C1 segment of cervical spinal cord (tissue), 14 donors: Measurements from ENCODE around the gene TNFRSF12A.
"Not testable (repeated sequence)": the region's sequence is repeated elsewhere in the genome, so short reads cannot be mapped to it uniquely, and the experiment has no call there.

Experiments
- DNase-seq, 14 donors: peaks; one replicate each; lab custom pipeline; 2025; lab: John Stamatoyannopoulos, UW

Gene TNFRSF12A

GRCh38 chr16:3047387-3047720 is 27.2 kb downstream of the TNFRSF12A start:
- DNase-seq, result no peak

- DNase-seq, result no peak
Observed at GRCh38 chr16:3049921-3050481, 29.8 kb downstream of the TNFRSF12A start.

- DNase-seq, result no peak
Observed at GRCh38 chr16:3050487-3050886, 30.3 kb downstream of the TNFRSF12A start.

GRCh38 chr16:3051009-3051408 is 30.8 kb downstream of the TNFRSF12A start:
- no peak for DNase-seq

GRCh38 chr16:3051494-3051893 is 31.3 kb downstream of the TNFRSF12A start:
- no peak for DNase-seq

- not testable (repeated sequence) for DNase-seq
Observed at GRCh38 chr16:3052571-3053329, 32.6 kb downstream of the TNFRSF12A start.

GRCh38 chr16:3053330-3053710 is 33.2 kb downstream of the TNFRSF12A start:
- not testable (repeated sequence) for DNase-seq

GRCh38 chr16:3054965-3055733 is 35.0 kb downstream of the TNFRSF12A start:
- no peak for DNase-seq

GRCh38 chr16:3055734-3056115 is 35.6 kb downstream of the TNFRSF12A start:
- DNase-seq, result peak in 1 of 14 donors; percentile 20

GRCh38 chr16:3056336-3057180 is 36.4 kb downstream of the TNFRSF12A start:
- no peak for DNase-seq

- no peak for DNase-seq
Observed at GRCh38 chr16:3057181-3058138, 37.3 kb downstream of the TNFRSF12A start.

- DNase-seq, result peak in 2 of 14 donors; percentile 30
Observed at GRCh38 chr16:3058139-3059030, 38.2 kb downstream of the TNFRSF12A start.

- DNase-seq, result peak in 13 of 14 donors; percentile 22 to 88 (median 61)
Observed at GRCh38 chr16:3059041-3059722, 39.0 kb downstream of the TNFRSF12A start.

- DNase-seq, result no peak
Observed at GRCh38 chr16:3059723-3060242, 39.6 kb downstream of the TNFRSF12A start.

- DNase-seq, result no peak
Observed at GRCh38 chr16:3060339-3061127, 40.4 kb downstream of the TNFRSF12A start.

- DNase-seq, result no peak
Observed at GRCh38 chr16:3062553-3062952, 42.4 kb downstream of the TNFRSF12A start.

- no peak for DNase-seq
Observed at GRCh38 chr16:3063625-3064386, 43.6 kb downstream of the TNFRSF12A start.
